CD14-positive monocyte (primary cell): ENCODE data around the gene RMI1. TPM values are rescaled to one million over a fixed set of nuclear protein-coding genes. Genes with fewer than 3 reads are reported as not detected.
A peak's percentile ranks its signal among the peaks of the same experiment; 100 is the strongest.

Experiments
- DNase-seq, 3 donors: peaks; one replicate each; pipeline ENCODE4 v3.0.0-alpha.2; 2011 to 2022
- H2AFZ ChIP-seq: 2 replicates; pipeline ENCODE4 v1.6.0; 2012; ENCODE audit warnings: mild to moderate bottlenecking, low read depth, low read length, inconsistent platforms; ENCODE audit not compliant: insufficient read depth, poor library complexity, severe bottlenecking
- H3K27ac ChIP-seq, 2 donors: 1 replicate in 1 of 2; 2 replicates in 1 of 2; pipeline ENCODE4 v1.5.1; 2012 to 2013; ENCODE audit warnings: low read length in 2 of 2, control low read depth in 1 of 2, inconsistent platforms in 1 of 2, low read depth in 1 of 2, mild to moderate bottlenecking in 1 of 2
- H3K27me3 ChIP-seq, 2 donors: one replicate each; pipeline versions ENCODE4 v1.6.0 to v1.6.1; 2011 to 2013; ENCODE audit warnings: low read length in 2 of 2; ENCODE audit not compliant: control insufficient read depth in 2 of 2, insufficient read depth in 2 of 2
- H3K36me3 ChIP-seq, 2 donors: replicated peaks in 1 of 2; 1 replicate in 1 of 2; 2 replicates in 1 of 2; pipeline versions ENCODE4 v1.5.1 to v1.6.1; 2012 to 2013; ENCODE audit warnings: low read length in 2 of 2, control low read depth in 1 of 2, inconsistent platforms in 1 of 2, mild to moderate bottlenecking in 1 of 2; ENCODE audit not compliant: insufficient read depth in 2 of 2, control insufficient read depth in 1 of 2
- H3K4me1 ChIP-seq, 2 donors: 1 replicate in 1 of 2; 2 replicates in 1 of 2; pipeline versions ENCODE4 v1.5.1 to v1.6.1; 2012 to 2013; ENCODE audit warnings: low read length in 2 of 2, control low read depth in 1 of 2, inconsistent platforms in 1 of 2, mild to moderate bottlenecking in 1 of 2, moderate library complexity in 1 of 2; ENCODE audit not compliant: insufficient read depth in 2 of 2, control insufficient read depth in 1 of 2
- H3K4me2 ChIP-seq: replicated peaks from 2 replicates; pipeline ENCODE3; 2012; ENCODE audit warnings: low read length, moderate library complexity, mild to moderate bottlenecking; ENCODE audit not compliant: poor library complexity, severe bottlenecking; ENCODE audit errors: extremely low read depth
- H3K4me3 ChIP-seq, 3 experiments: fragments of 200-600 bp in 1 of 3; sonication (generic) in 1 of 3; replicated peaks in 1 of 3; 1 replicate in 2 of 3; 2 replicates in 1 of 3; pipeline ENCODE4 v1.5.1; 2011 to 2013; ENCODE audit warnings: low read length in 3 of 3, mild to moderate bottlenecking in 3 of 3, control low read depth in 2 of 3, low read depth in 2 of 3, inconsistent platforms in 1 of 3, moderate library complexity in 1 of 3
- H3K79me2 ChIP-seq: 2 replicates; pipeline ENCODE4 v1.6.0; 2012; ENCODE audit warnings: mild to moderate bottlenecking, control low read depth, inconsistent platforms, low read length, moderate library complexity; ENCODE audit not compliant: insufficient read depth
- H3K9ac ChIP-seq: 2 replicates; pipeline ENCODE4 v1.6.0; 2017; ENCODE audit warnings: low read length, mild to moderate bottlenecking; ENCODE audit not compliant: insufficient read depth, poor library complexity, severe bottlenecking
- H3K9me3 ChIP-seq, 2 donors: replicated peaks in 1 of 2; 1 replicate in 1 of 2; 2 replicates in 1 of 2; pipeline versions ENCODE4 v1.5.1 to v1.6.1; 2012 to 2013; ENCODE audit warnings: low read length in 2 of 2, control low read depth in 1 of 2; ENCODE audit not compliant: control insufficient read depth in 1 of 2, insufficient read depth in 1 of 2
- H4K20me1 ChIP-seq: 2 replicates; pipeline ENCODE4 v1.6.0; 2012; ENCODE audit warnings: mild to moderate bottlenecking, low read length, control low read depth, moderate library complexity; ENCODE audit not compliant: insufficient read depth
- H3K27ac Mint-ChIP-seq, 7 donors: one replicate each; pipeline ENCODE4 v1.8.0; 2020; ENCODE audit warnings: mild to moderate bottlenecking in 7 of 7, mixed read lengths in 7 of 7, moderate library complexity in 6 of 7, inconsistent platforms in 2 of 7
- H3K27me3 Mint-ChIP-seq, 3 donors: one replicate each; pipeline ENCODE4 v1.8.0; 2021 to 2022; ENCODE audit warnings: low read depth in 3 of 3, mild to moderate bottlenecking in 3 of 3, mixed read lengths in 3 of 3, moderate library complexity in 3 of 3, inconsistent platforms in 1 of 3
- H3K36me3 Mint-ChIP-seq, 2 donors: one replicate each; pipeline ENCODE4 v1.8.0; 2020; ENCODE audit warnings: mixed read lengths in 2 of 2, inconsistent platforms in 1 of 2, mild to moderate bottlenecking in 1 of 2
- H3K4me1 Mint-ChIP-seq: one replicate; pipeline ENCODE4 v1.8.0; 2020; ENCODE audit warnings: mild to moderate bottlenecking, mixed read lengths
- H3K4me3 Mint-ChIP-seq, 2 donors: one replicate each; pipeline ENCODE4 v1.8.0; 2020; ENCODE audit warnings: mild to moderate bottlenecking in 2 of 2, mixed read lengths in 2 of 2, moderate library complexity in 1 of 2
- H3K9me3 Mint-ChIP-seq, 7 donors: one replicate each; pipeline ENCODE4 v1.8.0; 2020 to 2022; ENCODE audit warnings: mixed read lengths in 7 of 7, mild to moderate bottlenecking in 6 of 7, moderate library complexity in 6 of 7, inconsistent platforms in 2 of 7
- WGBS: methylation state at CpG from one replicate; pipeline ENCODE4 v1.1.5; 2013; ENCODE audit warnings: missing lambda C conversion rate; ENCODE audit not compliant: insufficient coverage; 5-methylcytosine and 5-hydroxymethylcytosine counted together
- intact Hi-C, 2 donors: fragments of 100-400 bp; cut with micrococcal nuclease; formaldehyde crosslinking; loops; one replicate each; pipeline versions ENCODE4 v1.15.0 to v1.15.1; 2023
- polyA plus RNA-seq, 3 donors: library from polyadenylated mRNA; depleted of rRNA in 1 of 3; unstranded in 2 of 3; stranded (reverse) in 1 of 3; fragments of 300-500 nt in 2 of 3; fragments of >200 nt in 1 of 3; fragmentation: Illumina TruSeq in 2 of 3; gene quantifications; 1 replicate in 2 of 3; 2 replicates in 1 of 3; pipeline ENCODE4 v1.2.3, GENCODE V29; 2012 to 2021
- TF ChIP-seq, protein P1 (sequence below): fragments of 200-600 bp; IDR thresholded peaks from one replicate; pipeline ENCODE4 v1.8.0; 2022; ENCODE audit warnings: antibody characterized with exemption, mild to moderate bottlenecking

Gene RMI1
- polyA plus RNA-seq, 3 donors, result 1.7 to 11.5 (median 5.3) TPM

DNA sequence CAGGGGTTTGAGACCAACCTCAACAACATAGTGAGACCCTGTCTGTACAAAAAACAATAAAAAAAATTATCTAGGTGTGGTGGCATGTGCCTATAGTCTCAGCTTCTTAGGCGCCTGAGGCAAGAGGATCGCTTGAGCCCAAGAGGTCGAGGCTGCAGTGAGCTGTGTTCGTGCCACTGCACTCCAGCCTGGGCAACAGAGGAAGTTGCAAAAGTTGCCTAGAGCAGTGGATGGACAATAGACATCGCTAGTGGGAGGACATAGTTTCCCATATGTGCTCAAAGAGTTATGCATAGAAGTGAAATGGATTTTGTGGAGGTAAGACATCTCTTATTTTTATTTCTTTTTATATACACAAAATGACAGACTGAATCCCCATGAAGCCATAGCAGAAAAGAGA is 19.6 kb upstream of the RMI1 start:
- H3K27ac Mint-ChIP-seq, result no peak overlapping the region
- H4K20me1 ChIP-seq, result peaks cover 14% of the 10 kb centered on the region
- no peak overlapping the region for H3K9ac ChIP-seq
- peaks cover 6 to 10% of the 10 kb centered on the region in 2 donors for H3K4me1 ChIP-seq
- H3K4me3 Mint-ChIP-seq, result no peak overlapping the region
- H3K27ac ChIP-seq, result no peak overlapping the region
- H3K36me3 ChIP-seq, result no peaks in the 10 kb centered on the region
- peaks cover 0 to 2% (median 0%) of the 10 kb centered on the region in 7 donors for H3K9me3 Mint-ChIP-seq
- peaks cover 0 to 2% of the 10 kb centered on the region in 2 donors for H3K36me3 Mint-ChIP-seq
- TF ChIP-seq, protein P1, sequence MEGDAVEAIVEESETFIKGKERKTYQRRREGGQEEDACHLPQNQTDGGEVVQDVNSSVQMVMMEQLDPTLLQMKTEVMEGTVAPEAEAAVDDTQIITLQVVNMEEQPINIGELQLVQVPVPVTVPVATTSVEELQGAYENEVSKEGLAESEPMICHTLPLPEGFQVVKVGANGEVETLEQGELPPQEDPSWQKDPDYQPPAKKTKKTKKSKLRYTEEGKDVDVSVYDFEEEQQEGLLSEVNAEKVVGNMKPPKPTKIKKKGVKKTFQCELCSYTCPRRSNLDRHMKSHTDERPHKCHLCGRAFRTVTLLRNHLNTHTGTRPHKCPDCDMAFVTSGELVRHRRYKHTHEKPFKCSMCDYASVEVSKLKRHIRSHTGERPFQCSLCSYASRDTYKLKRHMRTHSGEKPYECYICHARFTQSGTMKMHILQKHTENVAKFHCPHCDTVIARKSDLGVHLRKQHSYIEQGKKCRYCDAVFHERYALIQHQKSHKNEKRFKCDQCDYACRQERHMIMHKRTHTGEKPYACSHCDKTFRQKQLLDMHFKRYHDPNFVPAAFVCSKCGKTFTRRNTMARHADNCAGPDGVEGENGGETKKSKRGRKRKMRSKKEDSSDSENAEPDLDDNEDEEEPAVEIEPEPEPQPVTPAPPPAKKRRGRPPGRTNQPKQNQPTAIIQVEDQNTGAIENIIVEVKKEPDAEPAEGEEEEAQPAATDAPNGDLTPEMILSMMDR, result no peak
- no peak overlapping the region for H3K4me2 ChIP-seq
- intact Hi-C loops, result no loop called here
- H3K27me3 ChIP-seq, result no peaks in the 10 kb centered on the region
- H3K79me2 ChIP-seq, result no peaks in the 10 kb centered on the region
- H2AFZ ChIP-seq, result no peak overlapping the region
- peaks cover 15% of the 10 kb centered on the region for H3K4me1 Mint-ChIP-seq
- H3K4me3 ChIP-seq, result no peak overlapping the region
- H3K27me3 Mint-ChIP-seq, result peaks cover 0 to 4% (median 2%) of the 10 kb centered on the region in 3 donors
- no peaks in the 10 kb centered on the region for H3K9me3 ChIP-seq
- peak in 1 of 3 donors; percentile 8 for DNase-seq
- whole genome bisulfite sequencing, result 59% methylated on average over 4 of the region's 5 CpGs

DNA sequence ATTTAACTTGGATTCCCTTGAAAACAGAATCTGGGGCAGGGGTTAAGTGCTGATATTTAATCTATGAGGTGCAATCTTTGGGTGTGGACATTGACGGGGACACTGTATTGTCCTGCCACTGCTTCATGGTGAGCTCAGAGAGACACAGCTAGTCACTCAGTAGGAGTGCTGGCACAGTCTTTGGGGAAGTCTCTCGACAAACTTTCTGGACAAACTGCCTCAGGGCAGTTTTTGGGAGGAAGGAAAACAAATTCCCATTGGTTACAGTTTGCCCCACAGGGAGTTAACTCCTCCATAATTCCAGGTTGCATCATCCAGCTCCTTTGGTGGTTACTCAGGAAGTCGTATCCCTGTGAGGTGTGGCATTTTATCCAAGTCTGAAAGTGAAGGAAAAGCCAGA is 18.4 kb upstream of the RMI1 start:
- Histone ChIP-seq H3K27me3 (no peaks in the 10 kb centered on the region), H2AFZ (no peak overlapping the region), H3K36me3 (peaks cover 6 to 11% of the 10 kb centered on the region in 2 donors), H3K9me3 (no peaks in the 10 kb centered on the region), H3K4me3 (no peak overlapping the region), H3K4me2 (no peak overlapping the region), H4K20me1 (peaks cover 25% of the 10 kb centered on the region), H3K4me1 (peaks cover 2 to 5% of the 10 kb centered on the region in 2 donors), H3K9ac (no peak overlapping the region), H3K79me2 (no peaks in the 10 kb centered on the region), H3K27ac (no peak overlapping the region)
- intact Hi-C loops, result no loop called here
- peaks cover 0 to 4% (median 2%) of the 10 kb centered on the region in 3 donors for H3K27me3 Mint-ChIP-seq
- peaks cover 0 to 2% (median 0%) of the 10 kb centered on the region in 7 donors for H3K9me3 Mint-ChIP-seq
- no peak overlapping the region for H3K27ac Mint-ChIP-seq
- WGBS, result 94% methylated on average over 1 of the region's 3 CpGs
- TF ChIP-seq, protein P1, result no peak
- no peak overlapping the region for H3K4me3 Mint-ChIP-seq
- peaks cover 10% of the 10 kb centered on the region for H3K4me1 Mint-ChIP-seq
- no peak for DNase-seq
- H3K36me3 Mint-ChIP-seq, result peaks cover 7 to 14% of the 10 kb centered on the region in 2 donors
